HepG2 (cell line): ENCODE results near the gene MGST1. TPM values are rescaled to one million over a fixed set of nuclear protein-coding genes. Genes with fewer than 3 reads are reported as not detected.

Experiments used
- ASH2L ChIP-seq: fragments of 300-600, 200-600 bp; sonication (generic); IDR thresholded peaks from 2 replicates; pipeline ENCODE4 v1.7.0; 2017; ENCODE audit warnings: low read depth, mild to moderate bottlenecking, moderate library complexity, mixed read lengths, low read length; ENCODE audit not compliant: insufficient read length
- HMGXB4 ChIP-seq, 2 experiments: sonication (generic) in 1 of 2; formaldehyde crosslinking in 1 of 2; IDR thresholded peaks; 2 replicates each; pipeline versions ENCODE4 v1.4.0 to v1.6.1; 2018 to 2020; ENCODE audit warnings: missing genetic modification reagents in 2 of 2, borderline replicate concordance in 1 of 2, low read depth in 1 of 2, mild to moderate bottlenecking in 1 of 2, missing biosample characterization in 1 of 2
- MBD4 ChIP-seq: IDR thresholded peaks from 2 replicates; pipeline ENCODE4 v1.6.1; 2012; ENCODE audit warnings: low read length, inconsistent platforms, borderline replicate concordance
- TFAP4 ChIP-seq: sonication (generic); IDR thresholded peaks from 2 replicates; pipeline ENCODE4 v1.6.1; 2016; ENCODE audit warnings: low read depth, borderline replicate concordance
- ZMAT3 ChIP-seq: sonication (generic); formaldehyde crosslinking; conservative IDR thresholded peaks from 2 replicates; pipeline ENCODE4 v1.7.0; 2021; ENCODE audit warnings: missing genetic modification reagents
- ZNF260 ChIP-seq: sonication (generic); formaldehyde crosslinking; IDR thresholded peaks from 2 replicates; pipeline ENCODE4 v1.4.0; 2020; ENCODE audit warnings: missing genetic modification reagents, low read depth, mild to moderate bottlenecking, borderline replicate concordance
- ZNF274 ChIP-seq: sonication (generic); formaldehyde crosslinking; IDR thresholded peaks from 2 replicates; pipeline ENCODE4 v1.5.1; 2020; ENCODE audit warnings: mild to moderate bottlenecking, missing genetic modification reagents
- ZNF431 ChIP-seq: sonication (generic); formaldehyde crosslinking; IDR thresholded peaks from 2 replicates; pipeline ENCODE4 v1.9.0; 2022; ENCODE audit warnings: missing genetic modification reagents, low read depth, mild to moderate bottlenecking, borderline replicate concordance
- ZNF530 ChIP-seq: sonication (generic); formaldehyde crosslinking; IDR thresholded peaks from 2 replicates; pipeline ENCODE4 v1.5.0; 2020; ENCODE audit warnings: low read depth, mild to moderate bottlenecking, missing genetic modification reagents
- ZNF577 ChIP-seq: sonication (generic); formaldehyde crosslinking; IDR thresholded peaks from 2 replicates; pipeline ENCODE4 v1.4.0; 2020; ENCODE audit warnings: mild to moderate bottlenecking, low read depth, missing genetic modification reagents, borderline replicate concordance
- ZNF639 ChIP-seq: conservative IDR thresholded peaks from 2 replicates; pipeline ENCODE4 v1.6.1; 2018; ENCODE audit warnings: missing genetic modification reagents
- ZNF768 ChIP-seq: sonication (generic); formaldehyde crosslinking; IDR thresholded peaks from 2 replicates; pipeline ENCODE4 v1.4.0; 2020; ENCODE audit warnings: missing genetic modification reagents
- ZNF773 ChIP-seq: sonication (generic); formaldehyde crosslinking; IDR thresholded peaks from 2 replicates; pipeline ENCODE4 v1.4.0; 2020; ENCODE audit warnings: missing genetic modification reagents, borderline replicate concordance
- ZNF792 ChIP-seq: IDR thresholded peaks from 2 replicates; pipeline ENCODE4 v1.6.1; 2016
- ZXDC ChIP-seq: sonication (generic); formaldehyde crosslinking; IDR thresholded peaks from 2 replicates; pipeline ENCODE4 v1.5.0; 2020; ENCODE audit warnings: mild to moderate bottlenecking, missing genetic modification reagents
- polyA plus RNA-seq, 8 experiments: library from polyadenylated mRNA; depleted of rRNA in 3 of 8; stranded (reverse) in 7 of 8; unstranded in 1 of 8; fragments of >200 nt; fragmentation: Illumina TruSeq in 4 of 8; extraction: Trizol in 4 of 8; gene quantifications; 2 replicates each; pipeline versions ENCODE4 v1.2.1 to v1.2.3, GENCODE V29; 2011 to 2016; ENCODE audit warnings: low read depth in 4 of 8, missing spikeins in 1 of 8, mixed read lengths in 1 of 8; ENCODE audit not compliant: insufficient read depth in 1 of 8
- total RNA-seq, 5 experiments: library from RNA; depleted of rRNA; stranded (reverse); fragments of >200 nt; fragmentation: Illumina TruSeq; extraction: Trizol; gene quantifications; 2 replicates each; pipeline ENCODE4 v1.2.3, GENCODE V29; 2016; ENCODE audit warnings: low read depth in 1 of 5
- TF ChIP-seq, protein P1 (sequence below): sonication (generic); formaldehyde crosslinking; conservative IDR thresholded peaks from 2 replicates; pipeline ENCODE4 v1.8.0; 2022; ENCODE audit warnings: missing genetic modification reagents
- TF ChIP-seq, protein P2 (sequence below): sonication (generic); formaldehyde crosslinking; IDR thresholded peaks from 2 replicates; pipeline ENCODE4 v1.8.0; 2022; ENCODE audit warnings: missing genetic modification reagents, mild to moderate bottlenecking, inconsistent platforms, borderline replicate concordance

The MGST1 gene
- total and polyA plus RNA-seq, 2 of the 13 experiments (the other 11 are each of a cell fraction or from before 2014, with no cell fraction given), result 119 to 152 TPM

- TF ChIP-seq ZXDC (no peak), ZNF530 (no peak), ZNF274 (CRISPR knock-in tag) (0 out of 2 replicates have a peak, but pooled peaks have one; percentile 46), ZNF577 (CRISPR knock-in tag) (no peak), TFAP4 (peak; percentile 78; the same call in 1 of the 2 replicates), ASH2L (peak; percentile 79), ZNF260 (CRISPR knock-in tag) (no peak), HMGXB4 (CRISPR knock-in tag; IDR thresholded peaks at IDR 0.05; ENCODE audit: borderline replicate concordance in 1 of 2, low read depth in 1 of 2) (peak in 1 of 2 experiments; percentile 61; a peak in 1 of 4 replicates), ZNF639 (CRISPR knock-in tag) (no peak), ZNF773 (CRISPR knock-in tag) (no peak), ZMAT3 (CRISPR knock-in tag) (no peak), ZNF792 (0 out of 2 replicates have a peak, but pooled peaks have one; percentile 37), ZNF768 (peak; percentile 35; the same call in 1 of the 2 replicates), MBD4 (no peak), ZNF431 (no peak)
- TF ChIP-seq, protein P1, sequence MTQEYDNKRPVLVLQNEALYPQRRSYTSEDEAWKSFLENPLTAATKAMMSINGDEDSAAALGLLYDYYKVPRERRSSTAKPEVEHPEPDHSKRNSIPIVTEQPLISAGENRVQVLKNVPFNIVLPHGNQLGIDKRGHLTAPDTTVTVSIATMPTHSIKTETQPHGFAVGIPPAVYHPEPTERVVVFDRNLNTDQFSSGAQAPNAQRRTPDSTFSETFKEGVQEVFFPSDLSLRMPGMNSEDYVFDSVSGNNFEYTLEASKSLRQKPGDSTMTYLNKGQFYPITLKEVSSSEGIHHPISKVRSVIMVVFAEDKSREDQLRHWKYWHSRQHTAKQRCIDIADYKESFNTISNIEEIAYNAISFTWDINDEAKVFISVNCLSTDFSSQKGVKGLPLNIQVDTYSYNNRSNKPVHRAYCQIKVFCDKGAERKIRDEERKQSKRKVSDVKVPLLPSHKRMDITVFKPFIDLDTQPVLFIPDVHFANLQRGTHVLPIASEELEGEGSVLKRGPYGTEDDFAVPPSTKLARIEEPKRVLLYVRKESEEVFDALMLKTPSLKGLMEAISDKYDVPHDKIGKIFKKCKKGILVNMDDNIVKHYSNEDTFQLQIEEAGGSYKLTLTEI (CRISPR knock-in tag), result no peak
- TF ChIP-seq, protein P2, sequence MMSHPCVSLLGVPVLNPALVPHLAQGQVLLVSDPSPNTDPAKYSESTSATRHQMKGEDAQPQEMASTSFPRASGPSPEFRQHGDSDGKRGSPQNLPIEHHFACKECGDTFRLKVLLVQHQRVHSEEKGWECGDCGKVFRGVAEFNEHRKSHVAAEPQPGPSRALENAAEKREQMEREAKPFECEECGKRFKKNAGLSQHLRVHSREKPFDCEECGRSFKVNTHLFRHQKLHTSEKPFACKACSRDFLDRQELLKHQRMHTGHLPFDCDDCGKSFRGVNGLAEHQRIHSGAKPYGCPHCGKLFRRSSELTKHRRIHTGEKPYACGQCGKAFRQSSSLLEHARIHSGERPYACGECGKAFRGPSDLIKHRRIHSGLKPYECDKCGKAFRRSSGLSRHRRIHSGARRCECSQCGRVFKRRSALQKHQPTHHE (CRISPR knock-in tag), result no peak
Measured at GRCh38 chr12:16347391-16348298, at the start of gene MGST1 (continued).
